Retina (tissue), 1 donor: ENCODE measurements around the gene SCG2.

Experiments
- DNase-seq: peaks from one replicate; pipeline ENCODE4 v3.0.0-alpha.2; 2016

The SCG2 gene, protein sequence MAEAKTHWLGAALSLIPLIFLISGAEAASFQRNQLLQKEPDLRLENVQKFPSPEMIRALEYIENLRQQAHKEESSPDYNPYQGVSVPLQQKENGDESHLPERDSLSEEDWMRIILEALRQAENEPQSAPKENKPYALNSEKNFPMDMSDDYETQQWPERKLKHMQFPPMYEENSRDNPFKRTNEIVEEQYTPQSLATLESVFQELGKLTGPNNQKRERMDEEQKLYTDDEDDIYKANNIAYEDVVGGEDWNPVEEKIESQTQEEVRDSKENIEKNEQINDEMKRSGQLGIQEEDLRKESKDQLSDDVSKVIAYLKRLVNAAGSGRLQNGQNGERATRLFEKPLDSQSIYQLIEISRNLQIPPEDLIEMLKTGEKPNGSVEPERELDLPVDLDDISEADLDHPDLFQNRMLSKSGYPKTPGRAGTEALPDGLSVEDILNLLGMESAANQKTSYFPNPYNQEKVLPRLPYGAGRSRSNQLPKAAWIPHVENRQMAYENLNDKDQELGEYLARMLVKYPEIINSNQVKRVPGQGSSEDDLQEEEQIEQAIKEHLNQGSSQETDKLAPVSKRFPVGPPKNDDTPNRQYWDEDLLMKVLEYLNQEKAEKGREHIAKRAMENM

DNA sequence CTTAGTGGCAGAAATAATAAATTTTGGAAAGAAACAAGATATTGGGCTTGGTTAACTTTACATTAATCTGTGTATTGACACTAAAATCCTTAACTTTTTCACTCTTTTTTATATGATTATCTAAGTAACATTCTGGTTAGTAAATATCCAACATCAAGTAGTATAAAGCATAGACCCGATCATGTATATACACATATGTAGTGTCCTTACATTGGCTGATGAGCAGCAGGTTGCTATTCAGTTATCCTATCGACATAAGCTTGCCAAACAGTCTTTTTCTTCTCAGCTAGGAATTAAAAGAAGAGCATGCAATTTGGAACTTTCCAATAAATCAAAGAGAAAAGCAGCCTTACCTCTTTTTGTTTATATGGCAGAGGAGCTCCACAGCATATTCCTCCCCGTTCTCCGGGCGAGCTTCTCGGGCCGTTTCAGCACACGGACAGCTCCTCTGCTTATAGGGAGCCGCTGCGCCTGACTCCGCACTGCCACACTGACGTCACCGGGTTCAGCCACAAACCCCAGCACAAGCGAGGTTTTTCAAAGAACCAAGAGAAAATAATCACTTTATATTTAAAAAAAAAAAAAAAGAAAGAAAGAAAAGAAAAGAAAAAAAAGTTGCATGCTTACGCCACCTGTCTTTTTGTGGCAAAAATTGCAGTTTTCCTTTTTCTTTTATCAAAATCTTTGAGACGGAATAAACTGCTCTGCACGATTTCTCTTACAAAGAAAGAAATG lies at the start of gene SCG2:
SCG2 (minus strand) TSS at position 430 of the 735 bp plus-strand sequence. CDS start 3,079 bp downstream, outside the sequence.
- peak; percentile 85 for DNase-seq

DNA sequence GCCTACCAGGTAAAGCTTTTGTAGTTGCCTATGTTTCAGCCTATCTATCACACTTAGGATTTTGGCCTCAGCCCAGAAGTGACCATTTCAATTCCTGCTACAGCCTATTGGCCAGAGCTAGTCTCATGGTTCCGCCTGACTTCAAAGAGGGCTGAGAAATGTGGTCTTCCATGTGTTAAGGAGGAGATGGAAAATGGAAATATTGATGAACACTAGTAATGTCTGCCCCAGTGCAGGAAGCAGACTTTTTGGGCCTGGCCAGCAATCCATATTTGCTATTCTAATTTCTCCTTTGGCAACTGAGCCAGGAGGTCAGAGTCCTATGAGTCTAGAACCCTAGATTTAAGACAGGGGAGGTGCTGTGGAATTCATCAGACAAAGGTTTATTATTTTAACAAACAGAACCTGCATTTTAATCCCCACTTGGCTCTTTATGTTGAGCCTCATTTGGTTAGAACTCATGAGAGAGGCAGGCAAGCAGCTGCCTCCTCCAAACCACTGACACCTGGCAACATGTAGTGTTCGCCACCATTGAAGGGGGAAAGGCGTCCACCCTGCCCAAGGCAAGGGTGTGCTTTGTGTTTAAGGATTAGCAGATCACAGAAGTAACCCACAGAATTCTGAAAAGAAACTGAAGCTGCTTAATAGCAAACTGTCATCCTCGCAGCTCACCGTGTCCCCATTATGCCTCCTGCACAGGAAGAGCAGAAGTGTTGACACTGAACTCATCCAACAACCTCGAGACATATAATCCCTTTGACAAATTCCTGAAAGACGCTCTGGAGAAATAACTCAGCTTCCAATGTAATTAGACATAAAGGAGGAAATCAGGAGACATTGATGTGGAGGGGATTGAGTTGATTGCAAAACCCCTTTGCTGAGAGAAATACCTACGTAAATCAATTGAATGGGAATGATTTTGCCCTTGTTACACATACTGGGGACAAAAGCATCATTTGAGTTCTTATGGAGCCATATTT lies 47.7 kb upstream of the SCG2 start:
- DNase-seq, result no peak

DNA sequence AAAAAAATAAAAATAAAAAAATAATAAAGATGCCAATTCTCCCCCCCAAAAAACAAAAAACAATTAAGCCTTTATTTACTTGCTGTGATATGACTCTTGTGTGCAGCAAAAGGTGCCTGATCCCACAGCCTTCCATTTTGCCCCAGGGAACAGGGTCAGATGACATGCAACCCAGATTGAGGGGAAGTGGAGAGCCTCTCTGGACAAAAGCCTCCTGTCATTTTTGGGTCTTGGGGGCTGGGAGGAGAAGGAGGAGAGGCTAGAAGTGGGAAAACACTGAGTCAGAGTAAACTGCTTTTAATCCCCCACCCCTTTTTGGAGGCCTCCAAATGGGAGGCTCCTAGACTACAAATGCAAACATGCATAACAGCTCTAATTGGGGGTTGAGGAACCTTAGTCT lies 46.6 kb upstream of the SCG2 start:
- DNase-seq, result no peak

DNA sequence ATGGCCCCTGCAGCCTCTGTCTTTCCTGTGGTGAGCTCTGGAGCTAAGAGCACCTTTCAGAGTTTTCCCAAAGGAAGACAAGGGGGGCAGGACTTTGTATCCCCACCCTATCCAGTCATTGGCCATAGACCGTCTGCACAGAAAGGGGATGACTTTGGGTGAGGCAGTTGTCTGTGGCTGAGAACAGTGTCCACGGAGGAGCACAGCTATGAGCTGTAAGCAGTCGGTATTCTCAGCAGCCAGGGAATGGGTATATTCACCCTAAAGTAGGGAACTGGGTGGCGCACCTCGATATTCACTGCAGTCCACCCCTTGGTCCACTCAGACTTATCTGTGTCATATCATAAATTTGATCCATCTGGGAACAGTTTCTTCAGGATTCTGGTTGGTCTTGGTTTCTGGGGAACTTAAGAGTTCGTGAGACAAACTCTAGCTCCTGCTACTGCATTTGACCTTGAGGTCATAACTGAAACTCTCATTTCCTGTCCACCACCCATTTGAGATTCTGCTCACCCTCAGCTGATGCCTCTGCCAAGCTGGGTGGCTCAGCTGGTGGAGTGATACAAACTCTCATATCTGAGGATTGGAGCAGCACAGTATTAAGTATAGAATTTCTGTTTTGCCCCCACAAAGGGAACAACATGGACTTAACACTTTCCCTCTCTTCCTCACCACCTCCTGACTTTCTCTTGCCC lies 45.2 kb upstream of the SCG2 start:
- no peak for DNase-seq

DNA sequence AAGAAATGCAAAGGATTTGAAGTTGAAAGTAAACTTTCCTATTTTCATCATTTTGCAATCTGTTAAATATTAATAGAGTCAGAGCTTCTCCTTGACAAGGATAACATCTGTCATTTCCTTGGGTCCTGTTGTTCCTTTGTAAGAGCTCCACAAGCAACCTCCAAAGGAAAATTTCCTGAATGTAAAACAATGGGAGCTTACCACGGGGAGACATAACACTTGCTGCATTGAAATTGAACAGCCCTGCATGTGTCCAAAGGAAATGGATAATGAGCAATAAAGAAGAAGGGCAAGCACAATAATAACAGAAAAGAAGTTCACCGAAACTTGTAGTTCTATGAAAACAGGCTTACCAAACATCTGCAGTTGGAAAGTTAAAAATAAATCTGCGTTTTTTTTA lies 42.0 kb upstream of the SCG2 start:
- DNase-seq, result no peak

DNA sequence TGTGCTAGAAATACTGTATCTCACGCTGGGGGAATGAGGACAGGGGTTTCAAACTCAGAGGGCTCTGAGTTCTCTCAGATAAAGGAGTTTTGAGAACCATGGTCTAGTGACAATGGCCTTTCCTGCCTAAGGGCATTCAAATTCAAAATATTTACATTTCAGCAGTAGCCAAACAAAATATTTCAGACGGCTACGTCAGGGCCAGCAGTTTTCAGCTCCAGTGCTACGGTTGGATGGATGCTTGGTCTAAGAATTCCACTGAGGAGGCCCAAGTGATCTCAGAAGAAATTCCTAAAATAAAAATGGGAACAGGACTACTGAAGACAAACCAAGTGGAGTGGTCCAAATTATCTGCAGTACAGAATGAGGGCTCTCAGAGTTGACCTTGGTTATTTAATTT lies 41.1 kb upstream of the SCG2 start:
- no peak for DNase-seq

DNA sequence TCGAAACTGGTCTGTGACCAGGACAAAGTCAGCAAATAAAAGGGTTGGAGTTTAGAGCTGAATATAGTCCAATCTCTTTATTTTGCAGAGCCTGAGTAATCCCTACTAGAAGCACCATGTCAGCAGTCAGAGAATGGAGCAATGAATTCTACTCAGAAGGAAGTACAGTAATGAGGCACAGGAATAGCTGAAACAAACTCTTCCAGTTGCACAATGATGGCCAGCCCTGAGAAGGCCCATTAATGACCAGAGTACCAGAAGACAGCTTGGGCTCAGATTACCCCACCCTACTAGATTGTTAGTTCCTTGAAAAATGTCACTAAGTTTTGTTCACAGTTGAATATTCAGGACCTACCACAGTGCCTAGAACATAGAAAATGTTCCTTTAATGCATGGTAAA lies 40.3 kb upstream of the SCG2 start:
- no peak for DNase-seq

DNA sequence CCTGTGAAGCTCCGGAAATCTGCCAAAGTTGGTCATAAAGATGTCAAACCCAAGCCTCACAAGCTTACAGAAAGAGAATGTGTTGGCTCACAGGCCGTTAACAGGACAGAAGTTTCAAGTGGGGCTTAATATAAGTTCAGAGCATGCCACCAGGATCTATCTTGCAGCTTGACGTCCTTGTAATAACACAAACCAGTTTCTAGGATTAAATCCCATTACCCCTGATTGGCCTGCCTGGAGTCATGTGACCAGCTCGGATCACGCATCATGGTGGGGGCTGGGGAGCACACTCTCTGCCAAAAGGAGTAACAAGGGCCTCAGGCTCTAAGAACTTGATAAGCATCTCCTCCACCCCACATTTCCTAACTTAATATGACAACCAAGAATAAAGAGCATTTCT lies 38.9 kb upstream of the SCG2 start:
- DNase-seq, result no peak

DNA sequence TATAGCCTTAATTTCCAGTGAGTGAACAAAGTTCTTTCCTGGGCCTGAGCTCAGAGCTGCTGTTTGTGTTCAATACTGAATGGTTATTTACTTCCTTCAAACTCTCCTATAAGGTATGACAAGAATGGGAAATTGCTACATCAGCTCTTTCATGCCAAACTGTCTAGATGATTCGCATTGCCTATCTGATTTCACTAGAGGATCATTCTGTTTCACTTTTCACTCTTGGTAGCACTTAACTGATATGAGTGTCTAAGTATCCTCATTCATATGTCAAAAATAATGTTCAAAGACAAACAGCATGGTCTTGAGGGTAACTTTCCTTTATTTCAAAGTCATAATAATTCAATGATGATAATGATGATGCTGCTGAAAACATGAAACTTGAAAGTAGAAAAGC lies 32.9 kb upstream of the SCG2 start:
- DNase-seq, result no peak

DNA sequence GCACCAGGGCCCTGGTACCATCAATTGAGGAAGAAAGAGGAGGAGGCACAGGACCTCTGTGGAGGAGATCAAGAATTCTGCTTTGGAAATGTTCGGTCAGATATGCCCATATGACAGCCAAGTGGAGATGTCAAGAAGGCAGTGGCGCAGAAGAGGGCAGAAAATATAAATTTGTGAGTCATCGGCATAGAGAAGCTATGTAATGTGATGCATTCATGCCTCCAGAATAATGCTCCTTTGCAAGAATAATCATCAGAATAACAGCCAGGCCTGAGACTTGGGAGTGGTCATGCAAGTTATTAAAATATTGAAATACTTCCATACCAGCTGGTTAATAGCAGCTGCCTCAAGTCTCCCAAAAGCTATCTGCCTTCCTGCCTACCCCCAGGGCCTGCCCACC lies 32.1 kb upstream of the SCG2 start:
- no peak for DNase-seq

DNA sequence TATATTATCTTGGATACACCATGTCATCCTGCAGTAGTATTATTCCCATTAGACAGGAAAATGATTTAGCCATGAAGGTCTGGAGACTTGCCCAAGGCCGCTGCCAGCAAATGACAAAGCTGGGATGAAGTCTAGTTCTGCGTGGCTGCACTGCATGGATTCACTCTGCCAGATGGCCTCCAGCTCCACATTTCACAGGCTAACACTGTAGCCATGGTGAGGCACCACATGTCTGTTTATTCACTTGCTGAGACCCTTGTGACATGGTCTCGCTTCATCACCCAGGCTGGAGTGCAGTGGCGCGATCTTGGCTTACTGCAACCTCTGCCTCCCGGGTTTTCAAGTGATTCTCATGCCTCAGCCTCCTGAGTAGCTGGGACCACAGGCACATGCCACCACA lies 31.5 kb upstream of the SCG2 start:
- no peak for DNase-seq

DNA sequence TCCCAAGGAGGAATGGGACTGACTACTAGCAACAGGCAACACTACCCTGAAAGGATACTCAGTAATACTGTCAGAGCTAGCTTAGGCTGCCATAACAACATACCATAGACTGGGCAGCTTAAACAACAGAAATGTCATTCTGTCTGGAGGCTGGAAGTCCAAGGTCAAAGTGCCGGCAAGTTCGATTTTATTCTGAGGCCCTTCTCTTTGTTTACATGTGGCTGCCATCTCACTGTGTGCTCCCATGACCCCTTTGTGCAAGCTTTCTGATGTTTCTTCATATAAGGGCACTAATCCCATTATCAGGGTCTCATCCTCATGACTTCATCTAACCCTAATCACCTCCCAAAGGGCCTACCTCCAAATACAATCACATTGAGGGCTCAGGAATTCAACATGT lies 30.7 kb upstream of the SCG2 start:
- DNase-seq, result no peak

DNA sequence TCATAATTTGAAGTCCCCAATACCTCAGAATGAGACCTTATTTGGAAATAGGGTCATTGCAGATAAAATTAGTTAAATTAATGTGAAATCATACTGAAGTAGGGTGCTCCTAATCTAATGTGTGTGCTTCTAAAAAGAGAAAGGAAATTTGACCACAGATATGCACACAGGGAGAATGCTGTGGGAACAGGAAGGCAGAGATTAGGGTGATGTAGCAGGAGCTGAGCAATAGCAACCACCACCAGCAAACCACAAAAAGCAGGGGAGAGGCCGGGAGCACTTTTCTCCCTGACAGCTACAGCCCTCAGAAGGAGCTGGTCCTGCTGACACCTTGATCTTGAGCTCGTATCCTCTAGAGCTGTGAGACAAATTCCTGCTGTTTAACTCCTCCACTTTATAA lies 24.6 kb upstream of the SCG2 start:
- no peak for DNase-seq

DNA sequence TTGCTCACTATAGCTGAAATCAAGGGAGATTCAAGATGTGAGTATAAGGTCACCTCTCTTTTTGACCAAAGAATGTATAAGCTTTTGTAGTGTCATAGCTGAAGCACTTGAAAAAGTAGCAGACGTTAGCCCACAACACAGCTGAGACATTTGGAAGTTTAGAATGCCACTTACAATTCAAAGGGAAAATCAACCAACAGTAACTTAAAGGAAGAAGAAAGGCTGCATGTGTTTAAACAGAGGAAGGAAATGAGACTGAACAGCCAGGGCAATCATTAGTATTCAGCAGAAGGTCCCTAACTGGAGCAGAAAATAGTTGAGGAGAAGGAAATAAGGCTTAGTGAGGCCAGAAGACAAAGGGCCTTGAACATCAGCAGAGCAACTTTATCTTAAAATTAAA lies 23.5 kb upstream of the SCG2 start:
- DNase-seq, result no peak

DNA sequence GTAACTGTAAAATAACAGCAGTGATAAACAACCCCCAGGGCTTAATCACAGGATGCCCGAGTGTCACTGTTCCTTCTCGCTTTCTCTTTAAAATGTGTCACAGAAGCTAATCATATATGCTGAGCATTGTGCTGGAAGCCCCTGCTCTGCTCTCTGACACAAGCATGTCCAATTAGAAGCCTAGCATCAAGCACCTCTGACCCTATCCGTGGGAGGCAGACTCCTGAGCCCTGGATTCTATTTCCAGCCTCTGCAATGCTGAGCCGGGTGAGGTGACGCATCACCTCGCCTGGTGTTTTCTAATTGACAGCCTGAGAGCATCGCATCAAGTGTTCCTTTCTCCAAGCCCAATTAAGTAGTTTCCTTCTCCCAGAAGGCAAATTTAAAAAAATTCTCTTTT lies 19.7 kb upstream of the SCG2 start:
- peak; percentile 57 for DNase-seq

DNA sequence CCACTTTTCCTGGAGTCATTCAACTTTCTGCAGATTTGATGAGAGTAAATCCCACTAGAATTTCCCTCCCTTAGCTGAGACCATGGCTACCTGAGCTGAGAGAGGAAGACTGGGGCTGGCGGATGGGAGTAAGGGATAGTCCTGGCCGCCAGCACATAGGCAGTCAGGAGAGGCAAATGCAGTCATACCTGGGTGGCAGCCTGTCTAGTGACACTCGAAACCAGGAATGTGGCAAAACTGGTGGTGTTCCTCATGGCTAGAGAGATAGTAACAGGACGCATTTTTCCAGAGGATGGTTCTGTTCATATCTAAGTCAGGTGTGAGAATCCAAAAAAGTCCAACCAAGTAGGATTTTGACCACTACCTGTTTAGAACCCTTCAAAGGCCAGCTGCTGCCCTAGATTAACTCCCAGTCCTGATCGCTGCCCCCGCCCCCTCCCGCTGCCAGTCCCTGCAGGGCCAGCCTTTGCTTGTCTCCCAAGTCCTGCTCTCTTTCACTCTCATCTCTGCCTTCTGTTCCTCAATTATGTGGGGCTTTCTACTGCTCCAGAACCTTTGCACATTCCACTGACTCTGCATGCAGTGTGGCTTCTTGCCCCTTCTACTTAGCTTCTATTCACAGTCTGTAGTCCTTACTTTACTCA lies 17.4 kb upstream of the SCG2 start:
- no peak for DNase-seq

DNA sequence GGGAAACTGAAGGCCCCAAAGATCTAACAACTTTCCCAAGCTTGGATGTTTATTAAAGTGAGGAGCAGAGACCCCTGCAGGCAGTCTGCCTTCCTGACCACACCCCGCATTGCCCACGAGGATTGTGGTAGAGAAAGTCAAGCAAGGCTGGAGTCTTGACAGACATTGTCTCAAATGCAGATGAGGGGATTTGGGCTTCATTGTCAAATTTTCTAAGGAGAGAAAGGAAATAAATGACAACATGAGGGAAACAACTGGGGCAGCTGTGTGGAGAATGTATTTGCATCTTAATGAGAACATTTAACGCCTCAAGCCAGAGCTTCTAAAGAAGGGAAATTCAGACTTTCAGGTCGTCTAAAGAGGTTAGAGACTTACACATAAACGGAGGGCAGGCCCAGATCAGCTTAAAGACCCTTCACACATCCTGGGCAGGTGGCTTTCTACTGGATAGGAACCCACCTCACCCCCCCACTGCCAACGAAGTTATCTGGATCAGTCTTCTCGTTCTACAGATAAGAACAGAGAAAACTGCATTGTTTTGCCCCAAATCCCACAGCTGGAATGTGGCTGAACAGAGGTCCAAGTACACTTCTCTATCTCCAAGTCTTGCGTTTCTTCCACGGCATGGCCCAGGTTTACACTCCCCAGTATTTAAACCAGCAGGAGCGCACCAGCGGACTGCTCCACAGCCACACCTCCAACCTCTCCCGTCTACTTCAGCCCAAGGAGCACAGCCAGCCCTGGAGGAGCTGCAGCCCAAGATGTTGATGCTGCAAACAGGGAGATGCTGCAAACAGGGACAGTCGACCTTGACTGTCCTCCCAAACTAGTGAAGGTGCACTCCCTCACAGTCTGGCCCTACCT lies 16.2 kb upstream of the SCG2 start:
- no peak for DNase-seq

DNA sequence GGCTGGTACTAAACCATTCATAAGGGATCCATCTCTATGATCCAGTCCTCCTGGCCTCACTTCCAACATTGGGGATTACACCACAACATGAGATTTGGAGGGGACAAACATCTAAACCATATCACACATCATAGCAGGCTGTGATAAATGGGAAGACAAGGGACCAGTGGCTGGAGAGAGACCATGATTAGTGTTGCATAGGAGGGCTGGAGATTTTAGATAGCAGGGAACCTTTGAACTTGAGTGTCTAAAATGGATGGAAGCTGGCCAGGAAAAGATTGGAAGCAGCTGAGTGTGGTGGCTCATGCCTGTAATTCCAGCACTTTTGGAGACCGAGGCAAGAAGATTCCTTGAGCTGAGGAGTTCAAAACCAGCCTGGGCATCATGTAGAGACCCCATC lies 12.4 kb upstream of the SCG2 start:
- no peak for DNase-seq

DNA sequence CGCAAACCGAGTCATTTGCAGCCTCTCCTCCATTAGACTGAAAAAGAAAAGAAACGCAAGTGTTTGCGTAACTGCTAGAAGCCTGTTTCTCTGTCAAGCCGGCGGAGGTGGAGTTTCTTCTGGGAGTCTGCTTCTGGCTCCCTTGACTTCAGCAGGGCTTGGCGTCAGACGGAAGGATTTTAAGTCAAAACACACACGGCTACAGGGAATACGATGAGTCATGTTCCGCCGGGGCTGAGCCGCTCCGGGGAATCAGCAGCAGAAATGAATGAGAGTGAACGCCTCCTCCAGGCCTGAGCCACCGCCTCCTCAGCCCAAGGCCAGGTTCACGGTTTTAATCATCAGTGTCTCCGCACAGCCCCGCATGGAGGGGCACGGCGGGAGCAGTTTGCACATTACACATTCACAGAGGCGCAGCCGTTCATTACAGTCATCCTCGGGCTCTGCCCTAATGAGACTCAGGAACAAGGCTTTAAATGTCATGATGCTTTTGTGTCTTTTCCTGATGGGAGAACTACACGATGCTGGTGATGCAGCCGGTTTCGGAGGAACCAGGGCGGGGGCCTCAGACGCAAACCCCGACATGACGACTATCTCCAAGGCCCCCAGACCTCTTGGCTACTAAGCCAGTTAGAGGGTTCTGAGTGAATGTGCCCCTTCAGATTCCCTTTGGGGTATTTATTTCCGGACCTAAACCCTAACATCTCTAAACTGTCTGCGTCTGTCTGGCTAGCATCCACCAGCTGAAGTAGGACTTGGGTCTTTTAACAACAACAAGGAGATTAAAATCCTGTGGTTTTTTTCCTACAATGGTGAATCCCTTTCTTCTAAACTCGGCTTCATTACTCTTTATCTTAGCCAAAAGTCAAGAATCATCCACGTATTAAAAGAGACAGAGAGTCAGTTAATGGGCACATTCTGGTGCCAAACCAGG lies 11.1 kb upstream of the SCG2 start:
- DNase-seq, result peak; percentile 84
